Measurements from ENCODE around the gene MAP3K14.

GRCh38 chr17:45237686-45238085 lies 79.1 kb downstream of the MAP3K14 start:
- TF ChIP-seq POLR2A (IDR thresholded peaks at IDR 0.05; ENCODE audit: low read length), result no peak
- no peak for TF ChIP-seq GATA1 (IDR thresholded peaks at IDR 0.05; ENCODE audit: low read depth, low read length)
